Panc1 (cell line): ENCODE data around the gene CACNA1C. TPM values are rescaled to one million over a fixed set of nuclear protein-coding genes. Genes with fewer than 3 reads are reported as not detected.

Source experiments
- ATAC-seq: fragments of 200-7000 bp; cut with Tn5 transposase; 2 replicates; pipeline ENCODE4 v1.9.1; 2020; ENCODE audit warnings: mild to moderate bottlenecking, moderate library complexity
- BruUV-seq: library from RNA; stranded (reverse); fragments of 400-500 nt; replicated peaks from 2 replicates; lab custom pipeline; 2021; lab: Mats Ljungman, UMichigan
- CTCF ChIA-PET: fragments of 300-600 bp; sonication (Branson Sonifier 250); formaldehyde crosslinking; loops from one replicate; lab custom pipeline; 2022; ENCODE audit warnings: antibody characterized with exemption; lab: Charles Lee
- POLR2A ChIA-PET: fragments of 300-600 bp; sonication (Branson Sonifier 250); formaldehyde crosslinking; loops from one replicate; lab custom pipeline; 2022; ENCODE audit warnings: antibody characterized with exemption; lab: Charles Lee
- DNase-seq: peaks from one replicate; pipeline ENCODE4 v3.0.0-alpha.2; 2010; ENCODE audit warnings: low read depth, low spot score
- H3K27ac ChIP-seq: 2 replicates; pipeline ENCODE4 v1.5.1; 2011; ENCODE audit warnings: mild to moderate bottlenecking, low read length, inconsistent platforms
- H3K27me3 ChIP-seq: fragments of 200-500 bp; sonication (Bioruptor generic); 2 replicates; pipeline ENCODE4 v1.6.0; 2014; ENCODE audit warnings: low read length, inconsistent platforms; ENCODE audit not compliant: control insufficient read depth, insufficient read depth
- H3K36me3 ChIP-seq: fragments of 200-500 bp; sonication (Bioruptor generic); 2 replicates; pipeline ENCODE4 v1.5.1; 2014; ENCODE audit warnings: inconsistent platforms, mild to moderate bottlenecking, low read length, moderate library complexity; ENCODE audit not compliant: control insufficient read depth, insufficient read depth
- H3K4me1 ChIP-seq: 2 replicates; pipeline ENCODE4 v1.5.1; 2011; ENCODE audit warnings: inconsistent platforms, mild to moderate bottlenecking, low read length, moderate library complexity; ENCODE audit not compliant: control insufficient read depth, insufficient read depth
- H3K4me3 ChIP-seq, 2 experiments: 2 replicates each; pipeline ENCODE4 v1.5.1; 2011 to 2012; ENCODE audit warnings: low read depth in 2 of 2, low read length in 2 of 2, mild to moderate bottlenecking in 2 of 2, inconsistent platforms in 1 of 2, moderate library complexity in 1 of 2
- H3K9me3 ChIP-seq: fragments of 200-500 bp; sonication (Bioruptor generic); 2 replicates; pipeline ENCODE4 v1.5.1; 2014; ENCODE audit warnings: low read depth, mild to moderate bottlenecking, inconsistent platforms, low read length, moderate library complexity; ENCODE audit not compliant: control insufficient read depth, insufficient read depth
- CTCF ChIP-seq: fragments of 450-650 bp; IDR thresholded peaks from 2 replicates; pipeline ENCODE4 v1.5.1; 2017; ENCODE audit warnings: mild to moderate bottlenecking
- POLR2AphosphoS5 ChIP-seq: IDR thresholded peaks from 2 replicates; pipeline ENCODE4 v1.6.1; 2012; ENCODE audit warnings: mild to moderate bottlenecking, low read depth, low read length, moderate library complexity
- REST ChIP-seq, 2 experiments: IDR thresholded peaks; 2 replicates each; pipeline ENCODE4 v1.6.1; 2011 to 2012; ENCODE audit warnings: low read depth in 2 of 2, control low read depth in 1 of 2, low read length in 1 of 2, mild to moderate bottlenecking in 1 of 2, moderate library complexity in 1 of 2; ENCODE audit not compliant: insufficient read depth in 1 of 2
- SIN3A ChIP-seq: IDR thresholded peaks from 2 replicates; pipeline ENCODE4 v1.6.1; 2012; ENCODE audit warnings: low read depth, mild to moderate bottlenecking, low read length, moderate library complexity, borderline replicate concordance; ENCODE audit not compliant: insufficient read depth
- TCF7L2 ChIP-seq: IDR thresholded peaks from 2 replicates; pipeline ENCODE4 v1.6.1; 2011; ENCODE audit warnings: mild to moderate bottlenecking, low read depth, low read length, inconsistent platforms
- in situ Hi-C: cut with HindIII; loops from 2 replicates; pipeline ENCODE4 v1.10.0; 2016; ENCODE audit warnings: low sequenced_read_pairs, low pct_unique_long_range_greater_than_20kb
- intact Hi-C: fragments of 100-400 bp; cut with micrococcal nuclease; formaldehyde crosslinking; loops from one replicate; pipeline ENCODE4 v1.10.0; 2022; ENCODE audit not compliant: unreplicated experiment
- total RNA-seq: library from RNA; stranded (reverse); gene quantifications from one replicate; pipeline ENCODE4 v1.2.1, GENCODE V29; 2021; ENCODE audit not compliant: unreplicated experiment

The CACNA1C gene
- total RNA-seq, 1 experiment from 2014 or later: 0.03 TPM

- CTCF ChIA-PET: no interaction called here
Observed at GRCh38 chr12:2551412-2551900, 498.7 kb downstream of the CACNA1C start.

GRCh38 chr12:2552000-2552756 lies 499.4 kb downstream of the CACNA1C start:
- H3K4me1 ChIP-seq: no peaks in the 10 kb centered on the region
- ChIA-PET CTCF (no interaction called here), POLR2A (no interaction called here)
- DNase-seq (no peak), ATAC-seq (no peak)
- H3K27me3 ChIP-seq: peaks cover 2% of the 10 kb centered on the region; the same call in 1 of the 2 replicates
- H3K27ac ChIP-seq: no peak overlapping the region
- intact Hi-C loops (no loop called here), in situ Hi-C loops (no loop called here)
- H3K36me3 ChIP-seq: no peaks in the 10 kb centered on the region
- H3K4me3 ChIP-seq: no peak overlapping the region
- no TSS peak for BruUV-seq
- H3K9me3 ChIP-seq: no peaks in the 10 kb centered on the region
- TF ChIP-seq POLR2AphosphoS5: no peak
- TF ChIP-seq CTCF: no peak
- no peak for TF ChIP-seq REST (IDR thresholded peaks at IDR 0.05; ENCODE audit: insufficient read depth in 1 of 2, low read depth in 2 of 2, low read length in 1 of 2)
- TF ChIP-seq SIN3A: no peak

More at GRCh38 chr12:2551412-2551900, 498.7 kb downstream of the CACNA1C start:
- Histone ChIP-seq H3K9me3 (no peaks in the 10 kb centered on the region), H3K36me3 (no peaks in the 10 kb centered on the region), H3K27ac (no peak overlapping the region), H3K4me3 (no peak overlapping the region), H3K4me1 (no peaks in the 10 kb centered on the region), H3K27me3 (no peaks in the 10 kb centered on the region; the same call in 1 of the 2 replicates)
- no peak for TF ChIP-seq SIN3A
- TF ChIP-seq POLR2AphosphoS5: no peak
- TF ChIP-seq TCF7L2: no peak
- TF ChIP-seq REST (IDR thresholded peaks at IDR 0.05; ENCODE audit: insufficient read depth in 1 of 2, low read depth in 2 of 2, low read length in 1 of 2): no peak
- no peak for TF ChIP-seq CTCF
- in situ Hi-C loops (no loop called here), intact Hi-C loops (no loop called here)
- no peak for DNase-seq
- POLR2A ChIA-PET: interaction anchor here (0.5 kb wide), 1 partner anchor 74 kb away, joined by 5 read pairs; no protein-coding TSS in a partner anchor
- no TSS peak for BruUV-seq
- no peak for ATAC-seq
